Renal pelvis (tissue), 4 donors: ENCODE measurements around the gene POC1B. TPM values are rescaled to one million over a fixed set of nuclear protein-coding genes. Genes with fewer than 3 reads are reported as not detected.

Experiments used
- DNase-seq: peaks from one replicate; pipeline ENCODE4 v3.0.0-alpha.2; 2013
- polyA plus RNA-seq, 3 donors: library from polyadenylated mRNA; unstranded; fragments of 120-200 nt; gene quantifications; one replicate each; pipeline ENCODE4 v1.2.1, GENCODE V29; 2013; ENCODE audit not compliant: insufficient read length in 3 of 3

Gene POC1B
- polyA plus RNA-seq, 3 donors = 18.9 to 23.1 (median 21.1) TPM

- DNase-seq = no peak
Observed at GRCh38 chr12:89542236-89542635, 16.4 kb upstream of the POC1B start.

- DNase-seq = no peak
Observed at GRCh38 chr12:89540586-89540985, 14.7 kb upstream of the POC1B start.

- no peak for DNase-seq
Observed at GRCh38 chr12:89539426-89540223, 13.8 kb upstream of the POC1B start.

GRCh38 chr12:89538897-89539296 lies 13.1 kb upstream of the POC1B start:
- no peak for DNase-seq

- DNase-seq = no peak
Observed at GRCh38 chr12:89537389-89537788, 11.5 kb upstream of the POC1B start.

- DNase-seq = peak; percentile 41
Observed at GRCh38 chr12:89529738-89530137, 3.9 kb upstream of the POC1B start.

GRCh38 chr12:89528434-89528833 lies 2.6 kb upstream of the POC1B start:
- no peak for DNase-seq

- DNase-seq = peak; percentile 26
Observed at GRCh38 chr12:89525305-89525823, 483 bp downstream of the POC1B start.

GRCh38 chr12:89524541-89525304 lies 1.1 kb downstream of the POC1B start, which contains the start of gene GALNT4:
Gene GALNT4, minus strand, starts transcription at chr12:89524796. Its CDS starts 247 bp downstream, at chr12:89524549.
- peak; percentile 91 for DNase-seq

GRCh38 chr12:89523843-89524540 lies 1.9 kb downstream of the POC1B start:
- DNase-seq = no peak

- no peak for DNase-seq
Observed at GRCh38 chr12:89523393-89523792, 2.5 kb downstream of the POC1B start.

- DNase-seq = no peak
Observed at GRCh38 chr12:89521364-89522223, 4.3 kb downstream of the POC1B start.

- no peak for DNase-seq
Observed at GRCh38 chr12:89517720-89518119, 8.1 kb downstream of the POC1B start.

GRCh38 chr12:89516633-89517032 lies 9.2 kb downstream of the POC1B start:
- DNase-seq = no peak

GRCh38 chr12:89514751-89515150 lies 11.1 kb downstream of the POC1B start:
- no peak for DNase-seq

- DNase-seq = no peak
Observed at GRCh38 chr12:89513544-89513943, 12.3 kb downstream of the POC1B start.

GRCh38 chr12:89507015-89507824 lies 18.6 kb downstream of the POC1B start:
- DNase-seq = no peak

GRCh38 chr12:89506050-89506449 lies 19.8 kb downstream of the POC1B start:
- no peak for DNase-seq

GRCh38 chr12:89504560-89505346 lies 21.1 kb downstream of the POC1B start:
- no peak for DNase-seq
